KBM-7 (cell line): ENCODE results near the gene SLC30A1.
A peak's percentile ranks its signal among the peaks of the same experiment; 100 is the strongest.
"Not testable (repeated sequence)": the region's sequence is repeated elsewhere in the genome, so short reads cannot be mapped to it uniquely, and the experiment has no call there.

ENCODE experiments used
- DNase-seq: peaks from one replicate; pipeline ENCODE4 v3.0.0-alpha.2; 2015
- in situ Hi-C: fragments of 300-500 bp; cut with MboI; formaldehyde crosslinking; loops from 2 replicates; pipeline ENCODE4 v1.14.3; 2020; ENCODE audit warnings: low sequenced_read_pairs, low pct_unique_long_range_greater_than_20kb, mixed read lengths

SLC30A1 gene

GRCh38 chr1:211591980-211592493 lies 13.1 kb upstream of the SLC30A1 start:
- in situ Hi-C loops: no loop called here
- DNase-seq: no peak

- in situ Hi-C loops: no loop called here
- peak; percentile 94 for DNase-seq
Measured at GRCh38 chr1:211589782-211590721, 11.1 kb upstream of the SLC30A1 start.

- no peak for DNase-seq
- in situ Hi-C loops: no loop called here
Measured at GRCh38 chr1:211588711-211589110, 9.8 kb upstream of the SLC30A1 start.

- in situ Hi-C loops: no loop called here
- no peak for DNase-seq
Measured at GRCh38 chr1:211587123-211587522, 8.2 kb upstream of the SLC30A1 start.

- in situ Hi-C loops: no loop called here
- no peak for DNase-seq
Measured at GRCh38 chr1:211586538-211586937, 7.6 kb upstream of the SLC30A1 start.

- in situ Hi-C loops: no loop called here
Measured at GRCh38 chr1:211583011-211583992, 4.3 kb upstream of the SLC30A1 start.

GRCh38 chr1:211581526-211581925 lies 2.6 kb upstream of the SLC30A1 start:
- DNase-seq: no peak
- in situ Hi-C loops: no loop called here

More at GRCh38 chr1:211583011-211583992, 4.3 kb upstream of the SLC30A1 start:
- peak; percentile 23 for DNase-seq

- in situ Hi-C loops: no loop called here
- no peak for DNase-seq
Measured at GRCh38 chr1:211580303-211580687, 1.3 kb upstream of the SLC30A1 start.

GRCh38 chr1:211579440-211580302 lies 710 bp upstream of the SLC30A1 start:
- DNase-seq: peak; percentile 59
- in situ Hi-C loops: no loop called here

GRCh38 chr1:211577819-211578639 lies 932 bp downstream of the SLC30A1 start:
- in situ Hi-C loops: no loop called here
- peak; percentile 87 for DNase-seq

- DNase-seq: no peak
- in situ Hi-C loops: no loop called here
Measured at GRCh38 chr1:211577277-211577818, 1.6 kb downstream of the SLC30A1 start.

GRCh38 chr1:211576717-211577116 lies 2.2 kb downstream of the SLC30A1 start:
- no peak for DNase-seq
- in situ Hi-C loops: no loop called here

- in situ Hi-C loops: no loop called here
- no peak for DNase-seq
Measured at GRCh38 chr1:211574705-211575104, 4.3 kb downstream of the SLC30A1 start.

- in situ Hi-C loops: no loop called here
- no peak for DNase-seq
Measured at GRCh38 chr1:211571998-211572397, 7.0 kb downstream of the SLC30A1 start.

GRCh38 chr1:211570378-211570777 lies 8.6 kb downstream of the SLC30A1 start:
- in situ Hi-C loops, DNase-seq: not testable (repeated sequence)

GRCh38 chr1:211566431-211567025 lies 12.4 kb downstream of the SLC30A1 start:
- in situ Hi-C loops: no loop called here
- DNase-seq: no peak

GRCh38 chr1:211564084-211564483 lies 14.9 kb downstream of the SLC30A1 start:
- no peak for DNase-seq
- in situ Hi-C loops: no loop called here
